Measurements from ENCODE around the gene SEC23A. TPM values are rescaled to one million over a fixed set of nuclear protein-coding genes. Genes with fewer than 3 reads are reported as not detected.
"Not testable (repeated sequence)": the region's sequence is repeated elsewhere in the genome, so short reads cannot be mapped to it uniquely, and the experiment has no call there.

Gene SEC23A
- total RNA-seq, 1 donor from 2014 or later: 311 TPM

DNA sequence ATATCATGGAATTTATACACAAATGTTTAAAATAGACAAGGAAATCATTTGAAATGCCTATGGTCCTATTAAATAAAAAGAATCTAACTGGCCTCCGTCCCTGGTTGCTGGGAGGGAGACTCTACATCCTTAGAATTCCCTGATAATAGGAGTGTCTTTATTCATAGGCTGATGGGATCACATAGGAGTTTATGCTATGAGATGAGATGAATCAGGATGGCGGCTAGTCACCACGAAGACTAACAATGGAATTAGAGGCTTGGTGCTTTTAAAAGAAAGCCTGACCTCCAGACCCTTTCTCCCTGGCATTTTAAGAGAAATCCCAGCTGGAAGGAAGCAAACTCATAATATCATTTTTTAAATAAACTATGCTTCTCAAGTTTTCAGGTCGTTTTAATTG, 69.7 kb downstream of the SEC23A start:
- no peak for DNase-seq (ENCODE audit: low read depth, low spot score)

DNA sequence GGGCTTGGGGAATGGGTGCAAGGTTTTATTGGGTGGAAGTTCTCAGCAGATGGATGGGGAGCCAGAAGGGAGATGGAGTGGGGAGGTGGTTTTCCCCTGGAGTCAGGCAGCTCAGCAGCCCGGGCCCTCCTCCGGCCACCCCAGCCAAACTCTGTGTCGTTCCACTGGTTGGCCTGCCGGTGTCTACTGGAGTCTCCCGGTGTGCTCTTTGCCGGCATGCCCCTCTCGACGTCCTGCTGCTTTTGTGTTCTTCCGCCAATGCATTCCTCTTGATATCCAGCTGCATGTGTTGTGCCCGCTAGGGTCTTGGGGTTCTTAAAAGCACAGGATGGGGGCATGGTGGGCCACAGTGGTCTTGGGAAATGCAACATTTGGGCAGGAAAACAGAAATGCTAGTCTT, 72.8 kb downstream of the SEC23A start:
- no peak for DNase-seq (ENCODE audit: low read depth, low spot score)

GRCh38 chr14:39029789-39030188, 73.2 kb downstream of the SEC23A start:
- DNase-seq (ENCODE audit: low read depth, low spot score): no peak

GRCh38 chr14:39028620-39029019, 74.4 kb downstream of the SEC23A start:
- no peak for DNase-seq (ENCODE audit: low read depth, low spot score)

DNA sequence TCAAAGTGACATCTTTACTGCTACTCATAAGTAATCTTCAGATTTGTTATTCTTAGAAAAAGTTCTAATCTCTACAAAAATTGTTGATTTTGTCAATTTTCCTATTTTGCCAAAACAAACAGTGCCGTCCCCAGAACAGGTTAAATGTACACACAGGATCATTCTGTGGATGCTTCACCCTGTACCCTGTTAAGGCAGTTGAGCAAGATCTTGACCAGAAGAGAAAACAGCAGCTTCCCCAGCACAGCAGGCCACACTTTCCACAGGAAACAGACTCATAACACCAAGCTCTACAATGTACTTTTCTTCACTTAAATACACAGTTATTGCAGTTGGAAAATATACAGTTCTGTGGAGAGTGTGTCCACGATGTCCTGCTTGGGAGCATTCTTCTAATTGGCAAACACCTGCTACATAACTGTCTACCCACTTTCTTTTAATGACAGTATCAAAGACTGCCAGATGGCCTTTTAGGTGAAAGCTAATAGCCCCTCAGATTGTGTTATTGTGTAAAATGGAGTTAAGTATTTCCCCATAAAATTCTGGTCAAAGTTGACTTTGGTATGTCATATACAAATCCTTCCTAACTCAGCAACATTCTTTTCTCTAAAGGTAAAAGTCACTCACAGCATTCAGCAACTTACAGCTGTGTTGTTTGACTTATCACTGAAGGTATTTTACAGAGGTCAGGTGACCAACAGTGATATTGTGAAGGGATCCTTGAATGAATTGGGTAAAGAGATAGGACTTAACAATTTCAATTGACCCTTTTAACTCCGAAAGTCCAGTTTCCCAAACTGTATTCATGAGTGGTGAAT, 77.0 kb downstream of the SEC23A start:
- peak; percentile 20 for DNase-seq (ENCODE audit: low read depth, low spot score)

DNA sequence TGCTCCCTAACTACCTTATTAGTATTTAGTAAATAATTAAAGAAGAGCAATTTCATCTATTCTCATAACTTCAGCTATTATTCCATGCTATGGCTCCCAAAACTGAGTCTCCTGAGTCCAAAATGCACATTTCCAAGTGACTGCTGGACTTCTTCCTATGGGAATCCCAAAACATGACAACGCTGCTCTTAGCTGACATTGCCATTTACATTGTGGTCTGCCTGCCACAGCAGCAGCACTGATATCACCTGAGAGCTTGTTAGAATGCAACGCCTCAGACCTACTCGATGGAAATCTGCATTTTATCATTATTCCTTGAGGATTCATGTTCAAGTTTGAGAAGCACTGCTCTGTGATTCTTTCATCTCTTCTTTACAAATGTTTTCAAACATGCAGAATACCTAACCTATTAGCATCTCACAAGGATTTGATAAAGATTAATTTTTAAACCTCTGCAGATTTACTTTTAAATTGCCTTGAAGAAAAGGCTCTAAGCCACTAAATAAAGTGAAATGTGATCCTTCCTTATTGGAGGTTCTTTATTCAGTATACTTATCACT, 77.7 kb downstream of the SEC23A start:
- DNase-seq (ENCODE audit: low read depth, low spot score): no peak

DNA sequence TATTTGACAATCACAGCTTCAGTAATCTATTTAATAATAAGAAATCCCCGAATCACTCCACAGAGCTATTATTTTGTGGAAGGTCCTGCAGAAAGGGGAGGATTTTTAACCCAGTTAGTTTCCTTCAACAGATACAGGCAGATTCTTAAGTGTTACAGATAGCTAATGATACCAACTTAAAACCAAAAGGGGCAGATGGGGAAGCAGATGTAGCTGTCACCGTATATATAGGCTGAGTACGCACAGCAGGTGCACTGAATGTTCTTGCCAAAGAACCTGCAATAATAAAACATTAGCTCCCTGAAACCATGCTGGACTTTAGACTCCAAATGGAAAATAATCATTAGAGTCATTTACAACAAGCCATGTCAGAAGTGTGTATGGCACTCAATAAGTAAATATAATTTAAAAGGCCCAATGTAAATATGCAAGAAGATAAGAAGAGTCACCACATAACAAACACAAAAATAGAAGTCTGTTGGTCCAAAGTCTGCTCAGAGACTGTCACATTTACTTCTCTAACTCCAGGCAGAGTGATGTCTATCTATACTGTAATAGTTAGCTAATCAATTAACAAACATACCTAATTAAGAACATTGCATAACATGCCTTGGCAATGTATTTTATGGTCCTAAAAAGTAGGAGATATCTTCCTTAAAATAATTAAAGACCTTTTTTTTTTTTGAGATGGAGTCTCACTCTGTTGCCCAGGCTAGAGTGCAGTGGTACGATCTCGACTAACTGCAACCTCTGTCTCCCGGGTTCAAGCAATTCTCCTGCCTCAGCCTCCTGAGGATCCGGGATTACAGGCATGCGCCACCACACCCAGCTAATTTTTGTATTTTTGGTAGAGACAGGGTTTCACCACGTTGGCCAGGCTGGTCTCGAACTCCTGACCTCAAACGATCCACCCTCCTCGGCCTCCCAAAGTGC, 78.8 kb downstream of the SEC23A start:
- no peak for DNase-seq (ENCODE audit: low read depth, low spot score)

DNA sequence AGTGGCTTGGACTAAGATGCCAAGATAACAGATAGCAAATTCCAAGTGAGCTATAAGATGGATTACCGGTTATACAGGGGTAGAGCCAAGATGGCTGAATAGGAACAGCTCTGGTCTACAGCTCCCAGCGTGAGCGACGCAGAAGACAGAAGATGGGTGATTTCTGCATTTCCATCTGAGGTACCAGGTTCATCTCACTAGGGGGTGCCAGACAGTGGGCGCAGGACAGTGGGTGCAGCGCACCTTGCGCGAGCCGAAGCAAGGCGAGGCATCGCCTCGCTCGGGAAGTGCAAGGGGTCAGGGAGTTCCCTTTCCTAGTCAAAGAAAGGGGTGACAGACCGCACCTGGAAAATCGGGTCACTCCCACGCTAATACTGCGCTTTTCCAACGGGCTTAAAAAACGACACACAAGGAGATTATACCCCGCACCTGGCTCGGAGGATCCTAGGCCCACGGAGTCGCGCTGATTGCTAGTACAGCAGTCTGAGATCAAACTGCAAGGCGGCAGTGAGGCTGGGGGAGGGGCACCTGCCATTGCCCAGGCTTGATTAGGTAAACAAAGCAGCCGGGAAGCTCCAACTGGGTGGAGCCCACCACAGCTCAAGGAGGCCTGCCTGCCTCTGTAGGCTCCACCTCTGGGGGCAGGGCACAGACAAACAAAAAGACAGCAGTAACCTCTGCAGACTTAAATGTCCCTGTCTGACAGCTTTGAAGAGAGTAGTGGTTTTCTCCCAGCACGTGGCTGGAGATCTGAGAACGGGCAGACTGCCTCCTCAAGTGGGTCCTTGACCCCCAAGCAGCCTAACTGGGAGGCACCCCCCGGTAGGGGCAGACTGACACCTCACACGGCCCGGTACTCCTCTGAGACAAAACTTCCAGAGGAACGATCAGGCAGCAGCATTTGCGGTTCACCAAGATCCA, 85.7 kb downstream of the SEC23A start:
- not testable (repeated sequence) for DNase-seq (ENCODE audit: low read depth, low spot score)

DNA sequence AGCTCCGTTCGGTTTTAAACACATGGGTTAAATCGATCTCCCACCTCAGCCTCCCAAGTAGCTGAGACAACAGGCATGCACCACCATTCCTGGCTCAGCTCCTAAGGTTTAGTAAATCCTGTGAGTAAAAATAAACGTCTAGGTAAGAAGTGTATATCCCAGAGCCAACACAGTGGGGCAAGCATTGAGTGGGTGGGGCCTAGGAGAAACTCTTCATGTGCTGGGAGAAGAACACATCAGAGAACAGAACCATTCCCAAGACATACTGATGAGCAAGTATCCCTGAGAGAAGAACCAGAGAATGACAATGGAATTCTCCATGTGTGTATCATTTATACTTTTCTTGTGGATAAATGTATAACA, 86.3 kb downstream of the SEC23A start:
- DNase-seq (ENCODE audit: low read depth, low spot score): no peak

GRCh38 chr14:39015964-39016577, 87.0 kb downstream of the SEC23A start:
- no peak for DNase-seq (ENCODE audit: low read depth, low spot score)

GRCh38 chr14:39015360-39015961, 87.6 kb downstream of the SEC23A start:
- peak; percentile 37 for DNase-seq (ENCODE audit: low read depth, low spot score)

- DNase-seq (ENCODE audit: low read depth, low spot score): no peak
Observed at GRCh38 chr14:39014460-39014859, 88.6 kb downstream of the SEC23A start.

DNA sequence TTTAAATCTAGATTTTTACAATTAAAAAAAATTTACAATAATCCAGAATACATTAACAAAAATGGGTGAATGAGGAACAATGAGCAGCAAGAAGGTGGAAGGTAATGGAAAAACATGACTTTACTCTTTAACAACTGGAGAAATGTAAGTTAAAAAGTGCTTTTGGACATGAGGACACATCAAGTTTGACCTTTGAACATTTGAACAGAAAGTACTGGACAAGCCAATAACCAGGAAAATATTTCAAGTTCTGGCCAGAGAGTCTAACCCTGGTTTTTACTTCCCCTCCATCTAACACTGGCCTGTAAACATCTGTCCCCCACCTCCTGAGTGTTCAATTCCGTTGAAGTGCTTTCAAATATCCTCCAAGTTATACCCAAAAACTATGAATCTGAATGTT, 94.1 kb downstream of the SEC23A start:
- DNase-seq (ENCODE audit: low read depth, low spot score): not testable (repeated sequence)

GRCh38 chr14:39006721-39007410, 96.2 kb downstream of the SEC23A start:
- no peak for DNase-seq (ENCODE audit: low read depth, low spot score)

DNA sequence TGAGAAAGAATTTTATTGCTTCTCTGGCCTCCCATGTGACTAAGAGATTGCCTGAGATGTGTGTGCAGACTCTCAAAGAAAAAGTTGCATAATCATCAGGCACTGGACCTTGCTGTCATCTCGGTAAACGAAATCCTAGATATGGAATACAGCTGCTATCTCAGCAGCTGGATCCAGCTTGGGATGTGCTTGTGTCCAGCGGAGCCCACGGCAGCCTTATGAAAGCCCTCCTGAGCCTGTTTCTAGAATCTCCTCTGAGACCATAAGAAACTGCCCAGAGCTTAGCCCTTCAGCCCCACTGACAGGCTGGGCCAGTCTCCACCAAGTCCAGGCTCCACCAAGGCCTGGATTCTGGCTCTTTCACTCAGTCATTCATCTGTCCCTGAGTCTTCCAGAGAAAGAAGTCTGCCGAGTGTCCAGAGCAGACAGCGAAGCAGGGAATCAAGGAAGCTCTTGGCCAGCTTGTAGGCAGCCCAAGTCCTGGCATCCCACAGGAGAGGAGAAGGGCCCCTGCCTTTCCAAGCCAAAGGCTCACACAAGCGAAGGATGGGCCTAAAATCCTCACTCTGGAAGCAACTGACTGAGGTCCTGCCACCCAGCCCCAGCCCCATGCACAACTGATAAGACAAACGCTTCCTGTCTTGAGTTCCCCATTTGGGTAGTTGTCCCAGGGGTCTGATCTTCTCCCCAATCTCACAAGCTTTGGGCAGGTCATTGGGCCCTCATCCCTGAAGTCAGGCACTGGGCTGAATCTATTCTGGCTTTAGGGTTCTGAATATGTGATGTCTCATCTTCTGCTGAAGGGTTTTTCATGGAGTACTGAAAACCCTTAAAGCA, 97.8 kb downstream of the SEC23A start:
- DNase-seq (ENCODE audit: low read depth, low spot score): no peak

GRCh38 chr14:38999949-39000348, 103.1 kb downstream of the SEC23A start:
- no peak for DNase-seq (ENCODE audit: low read depth, low spot score)

- DNase-seq (ENCODE audit: low read depth, low spot score): peak; percentile 11
Observed at GRCh38 chr14:38994731-38995130, 108.3 kb downstream of the SEC23A start.

DNA sequence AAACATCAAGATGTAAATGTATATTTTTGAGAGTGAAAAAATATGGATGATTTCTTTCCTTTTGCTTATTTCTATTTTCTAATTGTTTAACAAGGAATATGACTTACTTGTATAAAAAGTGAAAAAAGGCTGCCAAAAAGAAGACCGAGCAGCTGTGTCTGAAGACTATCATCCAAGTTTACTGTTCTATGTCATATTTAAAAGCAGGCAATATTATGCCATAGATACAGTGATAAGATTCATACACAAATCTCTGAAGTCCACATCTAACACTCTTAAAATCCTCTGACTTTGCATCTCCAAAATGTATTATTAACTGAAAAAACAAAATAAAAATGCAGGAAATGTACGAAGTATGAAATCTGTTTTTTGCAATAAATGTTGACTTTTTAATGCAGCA, 109.1 kb downstream of the SEC23A start:
- DNase-seq (ENCODE audit: low read depth, low spot score): no peak

Measured in pulmonary artery endothelial cell (primary cell).